ENCODE data around the gene SMIM17.

DNA sequence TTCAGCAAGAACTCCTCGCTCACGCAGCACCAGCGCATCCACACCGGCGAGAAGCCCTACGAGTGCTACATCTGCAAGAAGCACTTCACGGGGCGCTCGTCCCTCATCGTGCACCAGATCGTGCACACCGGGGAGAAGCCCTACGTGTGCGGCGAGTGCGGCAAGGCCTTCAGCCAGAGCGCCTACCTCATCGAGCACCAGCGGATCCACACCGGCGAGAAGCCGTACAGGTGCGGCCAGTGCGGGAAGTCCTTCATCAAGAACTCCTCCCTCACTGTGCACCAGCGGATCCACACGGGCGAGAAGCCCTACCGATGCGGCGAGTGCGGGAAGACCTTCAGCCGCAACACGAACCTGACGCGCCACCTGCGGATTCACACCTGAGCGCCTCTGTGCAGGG is 20.6 kb upstream of the SMIM17 start:
- TF ChIP-seq POLR2AphosphoS5 (IDR thresholded peaks at IDR 0.05; ENCODE audit: borderline replicate concordance, low read depth, low read length) (no peak), EZH2 (IDR thresholded peaks at IDR 0.05) (no peak), FOXP2 (optimal IDR thresholded peaks at IDR 0.05; ENCODE audit: control extremely low read depth, extremely low read length, insufficient read depth) (no peak)
